GM21717 (cell line): ENCODE data around the gene NANOS3.
A peak's percentile ranks its signal among the peaks of the same experiment; 100 is the strongest.

Experiments used
- ATAC-seq: cut with Tn5 transposase; IDR thresholded peaks from one replicate; pipeline ENCODE4 v1.9.1; 2021; ENCODE audit warnings: mild to moderate bottlenecking, moderate library complexity; ENCODE audit not compliant: unreplicated experiment

NANOS3 gene

GRCh38 chr19:13884726-13885591 is 8.0 kb downstream of the NANOS3 start:
- no peak for ATAC-seq

GRCh38 chr19:13885826-13886365 is 9.0 kb downstream of the NANOS3 start:
- ATAC-seq, result no peak

- ATAC-seq, result no peak
These were observed 10.1 kb downstream of the NANOS3 start for GRCh38 chr19:13887018-13887436.

GRCh38 chr19:13887517-13887916 is 10.6 kb downstream of the NANOS3 start:
- no peak for ATAC-seq

- no peak for ATAC-seq
These were observed 11.3 kb downstream of the NANOS3 start for GRCh38 chr19:13888281-13888680.

- no peak for ATAC-seq
These were observed 13.2 kb downstream of the NANOS3 start for GRCh38 chr19:13890136-13890535.

- ATAC-seq, result no peak
These were observed 15.9 kb downstream of the NANOS3 start for GRCh38 chr19:13892870-13893269.

GRCh38 chr19:13894552-13894951 is 17.6 kb downstream of the NANOS3 start:
- ATAC-seq, result no peak

GRCh38 chr19:13896227-13896626 is 19.3 kb downstream of the NANOS3 start:
- ATAC-seq, result no peak

GRCh38 chr19:13899393-13899792 is 22.5 kb downstream of the NANOS3 start:
- no peak for ATAC-seq

GRCh38 chr19:13899912-13900584 is 23.1 kb downstream of the NANOS3 start:
- ATAC-seq, result no peak

GRCh38 chr19:13902993-13903555 is 26.1 kb downstream of the NANOS3 start:
- no peak for ATAC-seq

- peak; percentile 81 for ATAC-seq
These were observed 28.9 kb downstream of the NANOS3 start, which contains the start of the genes BRME1 and CC2D1A for GRCh38 chr19:13905634-13906520. Gene BRME1, minus strand, starts transcription at chr19:13906117. Its CDS starts 1,225 bp downstream, at chr19:13904892. Gene CC2D1A, plus strand, starts transcription at chr19:13906201. Its CDS starts 241 bp downstream, at chr19:13906442.

GRCh38 chr19:13906521-13906904 is 29.6 kb downstream of the NANOS3 start:
- ATAC-seq, result no peak

- ATAC-seq, result no peak
These were observed 30.0 kb downstream of the NANOS3 start for GRCh38 chr19:13906910-13907309.

- ATAC-seq, result no peak
These were observed 31.7 kb downstream of the NANOS3 start for GRCh38 chr19:13908674-13909073.

GRCh38 chr19:13909430-13909829 is 32.5 kb downstream of the NANOS3 start:
- ATAC-seq, result no peak

GRCh38 chr19:13913352-13913751 is 36.4 kb downstream of the NANOS3 start:
- no peak for ATAC-seq

- no peak for ATAC-seq
These were observed 37.8 kb downstream of the NANOS3 start for GRCh38 chr19:13914777-13915176.

- no peak for ATAC-seq
These were observed 41.0 kb downstream of the NANOS3 start for GRCh38 chr19:13917888-13918406.
